ENCODE results near the gene CST9.

- TF ChIP-seq CTCF (IDR thresholded peaks at IDR 0.05) (no peak), POLR2A (IDR thresholded peaks at IDR 0.05) (peak; percentile 56 to 81), EP300 (IDR thresholded peaks at IDR 0.05) (no peak), POLR2AphosphoS5 (IDR thresholded peaks at IDR 0.05) (no peak)
These were observed 31.8 kb upstream of the CST9 start, which contains the start of gene CST3 for GRCh38 chr20:23637282-23638221.

All from suprapubic skin (tissue), 4 donors.